Neutrophil (primary cell): ENCODE results near the gene SCNN1G.
"Not testable (repeated sequence)": the region's sequence is repeated elsewhere in the genome, so short reads cannot be mapped to it uniquely, and the experiment has no call there.

ENCODE experiments used
- H3K27ac ChIP-seq: fragments of 200-600 bp; sonication (generic); 2 replicates; pipeline ENCODE4 v1.5.1; 2016; ENCODE audit warnings: mild to moderate bottlenecking, moderate library complexity
- H3K27me3 ChIP-seq: fragments of 200-600 bp; sonication (generic); 2 replicates; pipeline ENCODE4 v1.6.0; 2016; ENCODE audit warnings: mild to moderate bottlenecking
- H3K36me3 ChIP-seq: fragments of 200-600 bp; sonication (generic); 2 replicates; pipeline ENCODE4 v1.5.1; 2017
- H3K4me1 ChIP-seq, 2 experiments: fragments of 200-600 bp in 1 of 2; sonication (generic) in 1 of 2; 1 replicate in 1 of 2; 2 replicates in 1 of 2; pipeline versions ENCODE4 v1.5.1 to v1.6.1; 2013 to 2016; ENCODE audit warnings: low read depth in 1 of 2, low read length in 1 of 2, mild to moderate bottlenecking in 1 of 2, moderate library complexity in 1 of 2; ENCODE audit not compliant: control insufficient read depth in 1 of 2, insufficient read depth in 1 of 2
- H3K4me3 ChIP-seq, 2 experiments: fragments of 200-600 bp in 1 of 2; sonication (generic) in 1 of 2; 1 replicate in 1 of 2; 2 replicates in 1 of 2; pipeline ENCODE4 v1.5.1; 2013 to 2016; ENCODE audit warnings: low read depth in 1 of 2, low read length in 1 of 2, mild to moderate bottlenecking in 1 of 2, moderate library complexity in 1 of 2
- H3K9me3 ChIP-seq: fragments of 200-600 bp; sonication (generic); 2 replicates; pipeline ENCODE4 v1.5.1; 2016
- TF ChIP-seq, protein P1 (sequence below): fragments of 200-600 bp; sonication (generic); IDR thresholded peaks from 2 replicates; pipeline ENCODE4 v1.5.1; 2016; ENCODE audit warnings: antibody characterized with exemption

SCNN1G gene

GRCh38 chr16:23140107-23140506 is 42.4 kb upstream of the SCNN1G start:
- H3K36me3 ChIP-seq = no peaks in the 10 kb centered on the region
- no peak overlapping the region for H3K4me3 ChIP-seq
- no peaks in the 10 kb centered on the region for H3K9me3 ChIP-seq
- no peak overlapping the region for H3K27ac ChIP-seq
- TF ChIP-seq, protein P1, sequence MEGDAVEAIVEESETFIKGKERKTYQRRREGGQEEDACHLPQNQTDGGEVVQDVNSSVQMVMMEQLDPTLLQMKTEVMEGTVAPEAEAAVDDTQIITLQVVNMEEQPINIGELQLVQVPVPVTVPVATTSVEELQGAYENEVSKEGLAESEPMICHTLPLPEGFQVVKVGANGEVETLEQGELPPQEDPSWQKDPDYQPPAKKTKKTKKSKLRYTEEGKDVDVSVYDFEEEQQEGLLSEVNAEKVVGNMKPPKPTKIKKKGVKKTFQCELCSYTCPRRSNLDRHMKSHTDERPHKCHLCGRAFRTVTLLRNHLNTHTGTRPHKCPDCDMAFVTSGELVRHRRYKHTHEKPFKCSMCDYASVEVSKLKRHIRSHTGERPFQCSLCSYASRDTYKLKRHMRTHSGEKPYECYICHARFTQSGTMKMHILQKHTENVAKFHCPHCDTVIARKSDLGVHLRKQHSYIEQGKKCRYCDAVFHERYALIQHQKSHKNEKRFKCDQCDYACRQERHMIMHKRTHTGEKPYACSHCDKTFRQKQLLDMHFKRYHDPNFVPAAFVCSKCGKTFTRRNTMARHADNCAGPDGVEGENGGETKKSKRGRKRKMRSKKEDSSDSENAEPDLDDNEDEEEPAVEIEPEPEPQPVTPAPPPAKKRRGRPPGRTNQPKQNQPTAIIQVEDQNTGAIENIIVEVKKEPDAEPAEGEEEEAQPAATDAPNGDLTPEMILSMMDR = no peak
- no peaks in the 10 kb centered on the region for H3K27me3 ChIP-seq
- peaks cover 2 to 3% of the 10 kb centered on the region in 2 experiments for H3K4me1 ChIP-seq

DNA sequence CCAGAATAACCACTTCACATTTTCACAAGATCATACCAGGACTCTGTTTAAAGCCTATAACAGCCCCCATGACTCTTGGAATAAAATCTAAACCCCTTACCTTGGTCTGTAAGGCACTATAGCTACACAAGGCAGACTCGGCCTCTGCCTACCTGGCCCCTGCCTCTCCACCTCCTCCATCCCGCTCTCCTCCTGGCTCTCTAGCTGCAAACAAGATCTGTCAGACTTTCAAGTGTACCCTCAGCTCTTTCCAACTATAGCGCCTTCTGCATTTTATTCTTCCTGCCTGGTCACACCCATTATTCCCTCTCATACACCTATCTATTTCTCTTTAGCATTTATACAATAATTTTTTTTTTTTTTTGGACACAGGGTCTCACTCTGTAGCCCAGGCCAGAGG is 41.5 kb upstream of the SCNN1G start:
- Histone ChIP-seq H3K9me3 (no peaks in the 10 kb centered on the region), H3K36me3 (no peaks in the 10 kb centered on the region), H3K4me1 (peaks cover 3% of the 10 kb centered on the region in 2 experiments), H3K27ac (no peak overlapping the region), H3K4me3 (no peak overlapping the region), H3K27me3 (no peaks in the 10 kb centered on the region)
- TF ChIP-seq, protein P1 = no peak

DNA sequence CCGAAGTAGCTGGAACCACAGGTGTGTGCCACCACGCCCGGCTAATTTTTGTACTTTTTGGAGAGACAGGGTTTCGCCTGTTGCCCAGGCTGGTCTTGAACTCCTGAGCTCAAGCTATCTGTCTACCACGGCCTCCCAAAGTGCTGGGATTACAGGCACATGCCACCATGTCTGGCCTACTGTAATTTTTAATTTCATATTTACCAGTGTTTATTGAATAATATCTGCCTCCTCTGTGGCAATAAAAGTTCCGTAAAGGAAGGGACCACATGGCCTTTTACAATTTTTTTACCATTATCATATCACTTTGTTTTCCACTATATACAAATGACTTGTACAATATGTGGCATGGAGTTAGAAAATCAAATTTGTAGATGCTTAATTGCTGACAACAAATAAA is 41.0 kb upstream of the SCNN1G start:
- H3K36me3 ChIP-seq = no peaks in the 10 kb centered on the region
- no peaks in the 10 kb centered on the region for H3K9me3 ChIP-seq
- no peaks in the 10 kb centered on the region for H3K27me3 ChIP-seq
- H3K4me1 ChIP-seq = peaks cover 3% of the 10 kb centered on the region in 2 experiments
- H3K27ac ChIP-seq = no peak overlapping the region
- no peak overlapping the region for H3K4me3 ChIP-seq
- TF ChIP-seq, protein P1 = no peak

GRCh38 chr16:23141959-23142740 is 40.4 kb upstream of the SCNN1G start:
- Histone ChIP-seq H3K36me3 (no peaks in the 10 kb centered on the region), H3K27me3 (no peaks in the 10 kb centered on the region), H3K4me3 (no peak overlapping the region), H3K27ac (no peak overlapping the region), H3K9me3 (no peaks in the 10 kb centered on the region), H3K4me1 (peaks cover 3% of the 10 kb centered on the region in 2 experiments)
- TF ChIP-seq, protein P1 = no peak

DNA sequence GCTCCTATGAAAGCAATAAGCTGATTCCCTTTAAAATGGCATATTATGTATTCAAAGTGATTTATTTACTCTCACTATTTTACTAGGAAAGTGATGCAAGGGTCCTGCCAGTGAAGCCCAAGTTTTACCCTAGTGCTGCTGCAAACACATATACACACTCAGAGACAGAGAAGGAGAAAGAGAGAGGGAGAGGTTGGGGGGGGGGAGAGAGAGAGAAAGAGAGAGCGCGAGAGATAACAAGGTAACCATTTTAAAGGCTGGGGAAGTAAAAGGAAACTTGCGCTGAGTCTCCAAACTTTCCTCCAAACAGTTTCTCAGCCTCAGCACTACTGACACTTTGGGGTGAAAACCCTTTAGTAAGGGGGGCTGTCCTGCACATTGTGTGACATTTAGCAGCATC is 39.2 kb upstream of the SCNN1G start:
- H3K9me3 ChIP-seq = no peaks in the 10 kb centered on the region
- no peak overlapping the region for H3K27ac ChIP-seq
- H3K27me3 ChIP-seq = peaks cover 10% of the 10 kb centered on the region
- no peaks in the 10 kb centered on the region for H3K36me3 ChIP-seq
- TF ChIP-seq, protein P1 = no peak
- H3K4me1 ChIP-seq = peaks cover 7 to 8% of the 10 kb centered on the region in 2 experiments
- no peak overlapping the region for H3K4me3 ChIP-seq

DNA sequence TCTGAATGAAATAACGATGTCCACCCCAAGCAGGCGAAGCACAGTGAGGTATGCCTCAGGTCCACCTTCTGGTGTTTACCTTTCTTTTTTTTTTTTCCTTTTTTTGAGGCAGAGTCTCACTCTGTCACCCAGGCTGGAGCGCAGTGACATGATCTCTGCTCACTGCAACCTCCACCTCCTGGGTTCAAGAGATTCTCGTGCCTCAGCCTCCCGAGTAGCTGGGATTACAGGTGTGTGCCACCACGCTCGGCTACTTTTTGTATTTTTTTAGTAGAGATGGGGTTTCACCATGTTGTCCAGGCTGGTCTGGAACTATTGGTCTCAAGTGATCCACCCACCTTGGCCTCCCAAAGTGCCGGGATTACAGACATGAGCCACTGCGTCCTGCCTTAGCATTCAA is 38.2 kb upstream of the SCNN1G start:
- H3K4me3 ChIP-seq, H3K9me3 ChIP-seq, H3K27ac ChIP-seq, H3K36me3 ChIP-seq: not testable (repeated sequence)
- H3K27me3 ChIP-seq = peaks cover 12% of the 10 kb centered on the region
- H3K4me1 ChIP-seq = peaks cover 10 to 11% of the 10 kb centered on the region in 2 experiments
